GM23338 (cell line): ENCODE results near the gene WDCP. TPM values are rescaled to one million over a fixed set of nuclear protein-coding genes. Genes with fewer than 3 reads are reported as not detected.

ENCODE experiments used
- ATAC-seq: fragments of 200-7000 bp; cut with Tn5 transposase; 3 replicates; pipeline ENCODE4 v1.9.1; 2020
- DNase-seq: peaks from one replicate; pipeline ENCODE4 v3.0.0-alpha.2; 2015; ENCODE audit warnings: low spot score
- H2AFZ ChIP-seq: fragments of 200-600 bp; sonication (generic); 2 replicates; pipeline ENCODE4 v1.8.0; 2016; ENCODE audit warnings: antibody characterized with exemption, mild to moderate bottlenecking, moderate library complexity
- H3F3A ChIP-seq: fragments of 200-600 bp; sonication (generic); replicated peaks from 2 replicates; pipeline ENCODE4 v1.8.0; 2017; ENCODE audit warnings: antibody characterized with exemption, mixed run types, low read depth
- H3K27ac ChIP-seq: fragments of 200-600 bp; sonication (generic); 2 replicates; pipeline ENCODE4 v1.6.1; 2016; ENCODE audit warnings: low read depth
- H3K27me3 ChIP-seq: fragments of 200-600 bp; sonication (generic); 2 replicates; pipeline ENCODE4 v1.8.0; 2016; ENCODE audit warnings: mild to moderate bottlenecking, mixed run types, moderate library complexity; ENCODE audit not compliant: insufficient read depth
- H3K36me3 ChIP-seq: fragments of 200-600 bp; sonication (generic); 2 replicates; pipeline ENCODE4 v1.8.0; 2016; ENCODE audit warnings: mild to moderate bottlenecking; ENCODE audit not compliant: insufficient read depth
- H3K4me1 ChIP-seq: fragments of 200-600 bp; sonication (generic); 2 replicates; pipeline ENCODE4 v1.8.0; 2016; ENCODE audit warnings: mild to moderate bottlenecking, moderate library complexity; ENCODE audit not compliant: insufficient read depth
- H3K4me2 ChIP-seq: fragments of 200-600 bp; sonication (generic); 2 replicates; pipeline ENCODE4 v1.7.1; 2017; ENCODE audit warnings: mixed run types
- H3K4me3 ChIP-seq: fragments of 200-600 bp; sonication (generic); 2 replicates; pipeline ENCODE4 v1.6.1; 2016; ENCODE audit warnings: mixed run types
- H3K79me2 ChIP-seq: fragments of 200-600 bp; sonication (generic); replicated peaks from 2 replicates; pipeline ENCODE4 v1.8.0; 2017; ENCODE audit warnings: mild to moderate bottlenecking; ENCODE audit not compliant: insufficient read depth
- H3K9me2 ChIP-seq: fragments of 200-600 bp; sonication (generic); 2 replicates; pipeline ENCODE4 v1.8.0; 2017; ENCODE audit not compliant: insufficient read depth
- H4K20me1 ChIP-seq: fragments of 200-600 bp; sonication (generic); replicated peaks from 2 replicates; pipeline ENCODE4 v1.8.0; 2017; ENCODE audit warnings: mild to moderate bottlenecking; ENCODE audit not compliant: insufficient read depth
- H3K27ac Mint-ChIP-seq: 2 replicates; pipeline ENCODE4 v1.8.0; 2020; ENCODE audit warnings: inconsistent platforms, mild to moderate bottlenecking, moderate library complexity, mixed read lengths
- H3K27me3 Mint-ChIP-seq: 3 replicates; pipeline ENCODE4 v1.8.0; 2022; ENCODE audit warnings: low read depth, mild to moderate bottlenecking, moderate library complexity, mixed read lengths, inconsistent platforms; ENCODE audit not compliant: insufficient read depth, poor library complexity
- H3K36me3 Mint-ChIP-seq: 3 replicates; pipeline ENCODE4 v1.8.0; 2021; ENCODE audit warnings: low read depth, mild to moderate bottlenecking, inconsistent platforms, moderate library complexity, mixed read lengths
- H3K4me1 Mint-ChIP-seq: 3 replicates; pipeline ENCODE4 v1.8.0; 2020; ENCODE audit warnings: mild to moderate bottlenecking, inconsistent platforms, mixed read lengths
- H3K4me3 Mint-ChIP-seq: 3 replicates; pipeline ENCODE4 v1.8.0; 2021; ENCODE audit warnings: moderate library complexity, mild to moderate bottlenecking, inconsistent platforms, mixed read lengths
- H3K9me3 Mint-ChIP-seq: 3 replicates; pipeline ENCODE4 v1.8.0; 2020; ENCODE audit warnings: moderate library complexity, mild to moderate bottlenecking, inconsistent platforms, mixed read lengths
- CREB1 ChIP-seq: fragments of 250-450 bp; sonication (Bioruptor Pico); IDR thresholded peaks from 2 replicates; pipeline ENCODE4 v1.5.0; 2020; ENCODE audit warnings: low read depth, mild to moderate bottlenecking, moderate library complexity
- EZH2 ChIP-seq: fragments of 200-600 bp; sonication (generic); IDR thresholded peaks from one replicate; pipeline ENCODE4 v1.8.0; 2017; ENCODE audit warnings: antibody characterized with exemption, mild to moderate bottlenecking, low read depth; ENCODE audit not compliant: unreplicated experiment
- EZH2phosphoT487 ChIP-seq: fragments of 200-600 bp; sonication (generic); IDR thresholded peaks from one replicate; pipeline ENCODE4 v1.8.1; 2018; ENCODE audit warnings: antibody characterized with exemption; ENCODE audit not compliant: unreplicated experiment
- JUNB ChIP-seq: IDR thresholded peaks from one replicate; pipeline ENCODE4 v1.6.1; 2016; ENCODE audit warnings: antibody characterized with exemption; ENCODE audit not compliant: unreplicated experiment
- NANOG ChIP-seq: IDR thresholded peaks from 2 replicates; pipeline ENCODE4 v1.6.1; 2016; ENCODE audit warnings: antibody characterized with exemption, borderline replicate concordance
- POLR2AphosphoS5 ChIP-seq: IDR thresholded peaks from 2 replicates; pipeline ENCODE4 v1.6.1; 2016; ENCODE audit warnings: antibody characterized with exemption, low read depth
- STAT1 ChIP-seq: IDR thresholded peaks from one replicate; pipeline ENCODE4 v1.6.1; 2016; ENCODE audit warnings: antibody characterized with exemption; ENCODE audit not compliant: unreplicated experiment
- ZNF114 ChIP-seq: fragments of 250-450 bp; sonication (Bioruptor Pico); IDR thresholded peaks from 2 replicates; pipeline ENCODE4 v1.5.0; 2020; ENCODE audit warnings: mild to moderate bottlenecking, moderate library complexity
- ZNF331 ChIP-seq: fragments of 250-450 bp; sonication (Bioruptor Pico); IDR thresholded peaks from 2 replicates; pipeline ENCODE4 v1.5.0; 2020; ENCODE audit warnings: low read depth, mild to moderate bottlenecking, moderate library complexity
- polyA plus RNA-seq: library from polyadenylated mRNA; unstranded; fragments of >200 nt; fragmentation: Nextera tagmentation; extraction: Ambion mirVana; gene quantifications from 2 replicates; pipeline ENCODE4 v1.2.1, GENCODE V29; 2016
- total RNA-seq: library from RNA; depleted of rRNA; stranded (reverse); fragments of >200 nt; shearing (Covaris generic); gene quantifications from 2 replicates; pipeline ENCODE4 v1.2.3, GENCODE V29; 2014
- TF ChIP-seq, protein P1 (sequence below): fragments of 250-450 bp; sonication (Bioruptor Pico); IDR thresholded peaks from 2 replicates; pipeline ENCODE4 v1.5.0; 2020; ENCODE audit warnings: mild to moderate bottlenecking, moderate library complexity
- TF ChIP-seq, protein P2 (sequence below): IDR thresholded peaks from 2 replicates; pipeline ENCODE4 v1.6.1; 2016; ENCODE audit warnings: antibody characterized with exemption
- TF ChIP-seq, protein P3 (sequence below), 2 experiments: fragments of 200-600 bp in 1 of 2; sonication (generic) in 1 of 2; conservative IDR thresholded peaks; 2 replicates each; pipeline versions ENCODE4 v1.5.1 to v1.6.1; 2016 to 2017; ENCODE audit warnings: antibody characterized with exemption in 2 of 2, low read depth in 2 of 2, mild to moderate bottlenecking in 2 of 2, moderate library complexity in 1 of 2
- TF ChIP-seq, protein P4 (sequence below): IDR thresholded peaks from one replicate; pipeline ENCODE4 v1.6.1; 2018; ENCODE audit warnings: antibody characterized with exemption; ENCODE audit not compliant: unreplicated experiment

Gene WDCP
- total and polyA plus RNA-seq, 2 experiments from 2014 or later = 10.5 to 28.6 TPM

DNA sequence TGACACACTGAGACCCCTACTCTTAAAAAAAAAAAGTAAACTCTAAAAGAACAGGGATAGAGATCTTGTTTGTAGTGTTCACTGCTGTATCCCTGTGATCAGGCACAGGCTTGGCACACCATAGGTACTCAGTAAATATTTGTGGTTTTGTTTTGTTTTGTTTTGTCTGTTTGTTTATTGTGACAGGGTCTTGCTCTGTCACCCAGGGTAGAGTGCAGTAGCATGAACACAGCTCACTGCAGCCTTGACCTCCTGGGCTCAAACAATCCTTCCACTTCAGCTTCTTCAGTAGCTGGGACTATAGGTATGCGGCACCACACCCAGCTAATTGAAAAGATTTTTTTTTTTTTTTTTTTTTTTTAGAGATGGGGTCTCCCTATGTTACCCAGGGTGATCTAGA lies 5.8 kb upstream of the WDCP start:
- peaks cover 6% of the 10 kb centered on the region for H3K27me3 Mint-ChIP-seq
- Histone ChIP-seq H3K4me1 (peaks cover 15% of the 10 kb centered on the region), H3K27ac (no peak overlapping the region), H3K4me2 (no peak overlapping the region), H3K36me3 (no peaks in the 10 kb centered on the region; the same call in 1 of the 2 replicates), H3F3A (peaks cover 14% of the 10 kb centered on the region; the same call in 1 of the 2 replicates), H3K9me2 (no peaks in the 10 kb centered on the region), H2AFZ (no peak overlapping the region), H3K79me2 (0 out of 2 replicates have a peak, but pooled peaks cover 16% of the 10 kb centered on the region), H3K27me3 (no peaks in the 10 kb centered on the region), H3K4me3 (no peak overlapping the region), H4K20me1 (no peaks in the 10 kb centered on the region; the same call in 1 of the 2 replicates)
- H3K9me3 Mint-ChIP-seq = no peaks in the 10 kb centered on the region
- TF ChIP-seq NANOG (no peak), EZH2phosphoT487 (no peak), POLR2AphosphoS5 (no peak), JUNB (no peak), CREB1 (CRISPR knock-in tag) (no peak), ZNF114 (CRISPR knock-in tag) (no peak), STAT1 (no peak), ZNF331 (CRISPR knock-in tag) (no peak), EZH2 (no peak)
- TF ChIP-seq, protein P1, sequence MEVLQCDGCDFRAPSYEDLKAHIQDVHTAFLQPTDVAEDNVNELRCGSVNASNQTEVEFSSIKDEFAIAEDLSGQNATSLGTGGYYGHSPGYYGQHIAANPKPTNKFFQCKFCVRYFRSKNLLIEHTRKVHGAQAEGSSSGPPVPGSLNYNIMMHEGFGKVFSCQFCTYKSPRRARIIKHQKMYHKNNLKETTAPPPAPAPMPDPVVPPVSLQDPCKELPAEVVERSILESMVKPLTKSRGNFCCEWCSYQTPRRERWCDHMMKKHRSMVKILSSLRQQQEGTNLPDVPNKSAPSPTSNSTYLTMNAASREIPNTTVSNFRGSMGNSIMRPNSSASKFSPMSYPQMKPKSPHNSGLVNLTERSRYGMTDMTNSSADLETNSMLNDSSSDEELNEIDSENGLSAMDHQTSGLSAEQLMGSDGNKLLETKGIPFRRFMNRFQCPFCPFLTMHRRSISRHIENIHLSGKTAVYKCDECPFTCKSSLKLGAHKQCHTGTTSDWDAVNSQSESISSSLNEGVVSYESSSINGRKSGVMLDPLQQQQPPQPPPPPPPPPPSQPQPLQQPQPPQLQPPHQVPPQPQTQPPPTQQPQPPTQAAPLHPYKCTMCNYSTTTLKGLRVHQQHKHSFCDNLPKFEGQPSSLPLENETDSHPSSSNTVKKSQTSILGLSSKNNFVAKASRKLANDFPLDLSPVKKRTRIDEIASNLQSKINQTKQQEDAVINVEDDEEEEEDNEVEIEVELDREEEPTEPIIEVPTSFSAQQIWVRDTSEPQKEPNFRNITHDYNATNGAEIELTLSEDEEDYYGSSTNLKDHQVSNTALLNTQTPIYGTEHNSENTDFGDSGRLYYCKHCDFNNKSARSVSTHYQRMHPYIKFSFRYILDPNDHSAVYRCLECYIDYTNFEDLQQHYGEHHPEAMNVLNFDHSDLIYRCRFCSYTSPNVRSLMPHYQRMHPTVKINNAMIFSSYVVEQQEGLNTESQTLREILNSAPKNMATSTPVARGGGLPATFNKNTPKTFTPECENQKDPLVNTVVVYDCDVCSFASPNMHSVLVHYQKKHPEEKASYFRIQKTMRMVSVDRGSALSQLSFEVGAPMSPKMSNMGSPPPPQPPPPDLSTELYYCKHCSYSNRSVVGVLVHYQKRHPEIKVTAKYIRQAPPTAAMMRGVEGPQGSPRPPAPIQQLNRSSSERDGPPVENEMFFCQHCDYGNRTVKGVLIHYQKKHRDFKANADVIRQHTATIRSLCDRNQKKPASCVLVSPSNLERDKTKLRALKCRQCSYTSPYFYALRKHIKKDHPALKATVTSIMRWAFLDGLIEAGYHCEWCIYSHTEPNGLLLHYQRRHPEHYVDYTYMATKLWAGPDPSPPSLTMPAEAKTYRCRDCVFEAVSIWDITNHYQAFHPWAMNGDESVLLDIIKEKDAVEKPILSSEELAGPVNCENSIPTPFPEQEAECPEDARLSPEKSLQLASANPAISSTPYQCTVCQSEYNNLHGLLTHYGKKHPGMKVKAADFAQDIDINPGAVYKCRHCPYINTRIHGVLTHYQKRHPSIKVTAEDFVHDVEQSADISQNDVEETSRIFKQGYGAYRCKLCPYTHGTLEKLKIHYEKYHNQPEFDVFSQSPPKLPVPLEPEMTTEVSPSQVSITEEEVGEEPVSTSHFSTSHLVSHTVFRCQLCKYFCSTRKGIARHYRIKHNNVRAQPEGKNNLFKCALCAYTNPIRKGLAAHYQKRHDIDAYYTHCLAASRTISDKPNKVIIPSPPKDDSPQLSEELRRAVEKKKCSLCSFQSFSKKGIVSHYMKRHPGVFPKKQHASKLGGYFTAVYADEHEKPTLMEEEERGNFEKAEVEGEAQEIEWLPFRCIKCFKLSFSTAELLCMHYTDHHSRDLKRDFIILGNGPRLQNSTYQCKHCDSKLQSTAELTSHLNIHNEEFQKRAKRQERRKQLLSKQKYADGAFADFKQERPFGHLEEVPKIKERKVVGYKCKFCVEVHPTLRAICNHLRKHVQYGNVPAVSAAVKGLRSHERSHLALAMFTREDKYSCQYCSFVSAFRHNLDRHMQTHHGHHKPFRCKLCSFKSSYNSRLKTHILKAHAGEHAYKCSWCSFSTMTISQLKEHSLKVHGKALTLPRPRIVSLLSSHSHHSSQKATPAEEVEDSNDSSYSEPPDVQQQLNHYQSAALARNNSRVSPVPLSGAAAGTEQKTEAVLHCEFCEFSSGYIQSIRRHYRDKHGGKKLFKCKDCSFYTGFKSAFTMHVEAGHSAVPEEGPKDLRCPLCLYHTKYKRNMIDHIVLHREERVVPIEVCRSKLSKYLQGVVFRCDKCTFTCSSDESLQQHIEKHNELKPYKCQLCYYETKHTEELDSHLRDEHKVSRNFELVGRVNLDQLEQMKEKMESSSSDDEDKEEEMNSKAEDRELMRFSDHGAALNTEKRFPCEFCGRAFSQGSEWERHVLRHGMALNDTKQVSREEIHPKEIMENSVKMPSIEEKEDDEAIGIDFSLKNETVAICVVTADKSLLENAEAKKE (CRISPR knock-in tag) = no peak
- TF ChIP-seq, protein P2, sequence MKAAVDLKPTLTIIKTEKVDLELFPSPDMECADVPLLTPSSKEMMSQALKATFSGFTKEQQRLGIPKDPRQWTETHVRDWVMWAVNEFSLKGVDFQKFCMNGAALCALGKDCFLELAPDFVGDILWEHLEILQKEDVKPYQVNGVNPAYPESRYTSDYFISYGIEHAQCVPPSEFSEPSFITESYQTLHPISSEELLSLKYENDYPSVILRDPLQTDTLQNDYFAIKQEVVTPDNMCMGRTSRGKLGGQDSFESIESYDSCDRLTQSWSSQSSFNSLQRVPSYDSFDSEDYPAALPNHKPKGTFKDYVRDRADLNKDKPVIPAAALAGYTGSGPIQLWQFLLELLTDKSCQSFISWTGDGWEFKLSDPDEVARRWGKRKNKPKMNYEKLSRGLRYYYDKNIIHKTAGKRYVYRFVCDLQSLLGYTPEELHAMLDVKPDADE = no peak
- TF ChIP-seq, protein P3, sequence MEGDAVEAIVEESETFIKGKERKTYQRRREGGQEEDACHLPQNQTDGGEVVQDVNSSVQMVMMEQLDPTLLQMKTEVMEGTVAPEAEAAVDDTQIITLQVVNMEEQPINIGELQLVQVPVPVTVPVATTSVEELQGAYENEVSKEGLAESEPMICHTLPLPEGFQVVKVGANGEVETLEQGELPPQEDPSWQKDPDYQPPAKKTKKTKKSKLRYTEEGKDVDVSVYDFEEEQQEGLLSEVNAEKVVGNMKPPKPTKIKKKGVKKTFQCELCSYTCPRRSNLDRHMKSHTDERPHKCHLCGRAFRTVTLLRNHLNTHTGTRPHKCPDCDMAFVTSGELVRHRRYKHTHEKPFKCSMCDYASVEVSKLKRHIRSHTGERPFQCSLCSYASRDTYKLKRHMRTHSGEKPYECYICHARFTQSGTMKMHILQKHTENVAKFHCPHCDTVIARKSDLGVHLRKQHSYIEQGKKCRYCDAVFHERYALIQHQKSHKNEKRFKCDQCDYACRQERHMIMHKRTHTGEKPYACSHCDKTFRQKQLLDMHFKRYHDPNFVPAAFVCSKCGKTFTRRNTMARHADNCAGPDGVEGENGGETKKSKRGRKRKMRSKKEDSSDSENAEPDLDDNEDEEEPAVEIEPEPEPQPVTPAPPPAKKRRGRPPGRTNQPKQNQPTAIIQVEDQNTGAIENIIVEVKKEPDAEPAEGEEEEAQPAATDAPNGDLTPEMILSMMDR (conservative IDR thresholded peaks at IDR 0.05; ENCODE audit: low read depth in 2 of 2) = no peak
- TF ChIP-seq, protein P4, sequence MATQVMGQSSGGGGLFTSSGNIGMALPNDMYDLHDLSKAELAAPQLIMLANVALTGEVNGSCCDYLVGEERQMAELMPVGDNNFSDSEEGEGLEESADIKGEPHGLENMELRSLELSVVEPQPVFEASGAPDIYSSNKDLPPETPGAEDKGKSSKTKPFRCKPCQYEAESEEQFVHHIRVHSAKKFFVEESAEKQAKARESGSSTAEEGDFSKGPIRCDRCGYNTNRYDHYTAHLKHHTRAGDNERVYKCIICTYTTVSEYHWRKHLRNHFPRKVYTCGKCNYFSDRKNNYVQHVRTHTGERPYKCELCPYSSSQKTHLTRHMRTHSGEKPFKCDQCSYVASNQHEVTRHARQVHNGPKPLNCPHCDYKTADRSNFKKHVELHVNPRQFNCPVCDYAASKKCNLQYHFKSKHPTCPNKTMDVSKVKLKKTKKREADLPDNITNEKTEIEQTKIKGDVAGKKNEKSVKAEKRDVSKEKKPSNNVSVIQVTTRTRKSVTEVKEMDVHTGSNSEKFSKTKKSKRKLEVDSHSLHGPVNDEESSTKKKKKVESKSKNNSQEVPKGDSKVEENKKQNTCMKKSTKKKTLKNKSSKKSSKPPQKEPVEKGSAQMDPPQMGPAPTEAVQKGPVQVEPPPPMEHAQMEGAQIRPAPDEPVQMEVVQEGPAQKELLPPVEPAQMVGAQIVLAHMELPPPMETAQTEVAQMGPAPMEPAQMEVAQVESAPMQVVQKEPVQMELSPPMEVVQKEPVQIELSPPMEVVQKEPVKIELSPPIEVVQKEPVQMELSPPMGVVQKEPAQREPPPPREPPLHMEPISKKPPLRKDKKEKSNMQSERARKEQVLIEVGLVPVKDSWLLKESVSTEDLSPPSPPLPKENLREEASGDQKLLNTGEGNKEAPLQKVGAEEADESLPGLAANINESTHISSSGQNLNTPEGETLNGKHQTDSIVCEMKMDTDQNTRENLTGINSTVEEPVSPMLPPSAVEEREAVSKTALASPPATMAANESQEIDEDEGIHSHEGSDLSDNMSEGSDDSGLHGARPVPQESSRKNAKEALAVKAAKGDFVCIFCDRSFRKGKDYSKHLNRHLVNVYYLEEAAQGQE = no peak
- DNase-seq = no peak
- no peak overlapping the region for H3K27ac Mint-ChIP-seq
- peaks cover 5% of the 10 kb centered on the region; the same call in 2 of the 3 replicates for H3K4me1 Mint-ChIP-seq
- H3K36me3 Mint-ChIP-seq = peaks cover 6% of the 10 kb centered on the region
- ATAC-seq = no peak
- no peak overlapping the region for H3K4me3 Mint-ChIP-seq
